Measurements from ENCODE around the gene NUP214. TPM values are rescaled to one million over a fixed set of nuclear protein-coding genes. Genes with fewer than 3 reads are reported as not detected.

The NUP214 gene
- polyA plus RNA-seq, 1 of the 3 experiments (the other 2 are of a cell fraction) = 8.0 TPM

GRCh38 chr9:131273856-131274673 lies 148.7 kb downstream of the NUP214 start:
- ChIA-PET POLR2A (no interaction called here), CTCF (interaction anchor here (0.8 to 2.5 kb wide), 3 partner anchors 16 to 96 kb away, joined by 3 to 9 read pairs (median 4); partner anchors contain the start of gene PLPP7)
- Histone ChIP-seq H3K36me3 (replicated peaks in 1 of 2; ENCODE audit: control insufficient read depth in 1 of 2, insufficient read depth in 2 of 2, low read length in 1 of 2) (no peaks in the 10 kb centered on the region), H3K4me2 (no peak overlapping the region), H2AFZ (ENCODE audit: low read depth) (no peak overlapping the region), H4K20me1 (ENCODE audit: insufficient read depth) (no peaks in the 10 kb centered on the region), H3K27me3 (ENCODE audit: insufficient read depth) (no peaks in the 10 kb centered on the region), H3K9me2 (no peaks in the 10 kb centered on the region), H3F3A (replicated peaks; ENCODE audit: insufficient read depth) (no peaks in the 10 kb centered on the region), H3K79me2 (ENCODE audit: insufficient read depth) (no peaks in the 10 kb centered on the region), H3K9ac (no peak overlapping the region), H3K9me3 (no peaks in the 10 kb centered on the region), H3K4me1 (ENCODE audit: control insufficient read depth in 1 of 2, insufficient read depth in 2 of 2, low read depth in 1 of 2, low read length in 1 of 2) (peaks cover 0 to 4% of the 10 kb centered on the region in 2 experiments; a peak in 1 of 4 replicates), H3K4me3 (ENCODE audit: low read depth in 2 of 2, low read length in 1 of 2) (no peak overlapping the region), H3K27ac (ENCODE audit: low read depth in 2 of 2, low read length in 1 of 2) (no peak overlapping the region)
- DNase-seq = no peak
- TF ChIP-seq EZH2phosphoT487 (IDR thresholded peaks at IDR 0.05; ENCODE audit: borderline replicate concordance, low read depth) = no peak
- TF ChIP-seq FOSL2 (IDR thresholded peaks at IDR 0.05; ENCODE audit: borderline replicate concordance, low read depth) = no peak
- no peak for TF ChIP-seq SMC3 (IDR thresholded peaks at IDR 0.05; ENCODE audit: low read depth, low read length)
- TF ChIP-seq TEAD4 (IDR thresholded peaks at IDR 0.05; ENCODE audit: borderline replicate concordance, insufficient read depth) = no peak
- no peak for TF ChIP-seq RXRA (IDR thresholded peaks at IDR 0.05; ENCODE audit: borderline replicate concordance, low read depth)
- TF ChIP-seq CHD2 (IDR thresholded peaks at IDR 0.05; ENCODE audit: low read length, partially characterized antibody) = no peak
- TF ChIP-seq RAD21 (IDR thresholded peaks at IDR 0.05; ENCODE audit: low read length) = no peak
- TF ChIP-seq MXI1 (IDR thresholded peaks at IDR 0.05; ENCODE audit: low read depth, low read length) = no peak
- TF ChIP-seq GABPA (IDR thresholded peaks at IDR 0.05; ENCODE audit: low read depth) = no peak
- no peak for TF ChIP-seq FOXJ3 (CRISPR knock-in tag; IDR thresholded peaks at IDR 0.05)
- TF ChIP-seq RCOR1 (IDR thresholded peaks at IDR 0.05; ENCODE audit: low read length) = no peak
- TF ChIP-seq MAX (IDR thresholded peaks at IDR 0.05; ENCODE audit: low read depth) = no peak
- TF ChIP-seq POLR2AphosphoS5 (IDR thresholded peaks at IDR 0.05; ENCODE audit: low read depth, low read length) = no peak
- 86% methylated on average over 10 of the region's 13 CpGs for WGBS (ENCODE audit: low lambda C conversion rate)

- no peak overlapping the region for H2AFZ ChIP-seq (ENCODE audit: low read depth)
- H3K27ac ChIP-seq (ENCODE audit: low read depth in 2 of 2, low read length in 1 of 2) = no peak overlapping the region
- H3K27me3 ChIP-seq (ENCODE audit: insufficient read depth) = no peaks in the 10 kb centered on the region
- ChIA-PET POLR2A (no interaction called here), CTCF (interaction anchor here (0.8 to 2.5 kb wide), 2 partner anchors 15 to 61 kb away, joined by 4 to 9 read pairs; partner anchors contain the start of gene PLPP7)
- no peak overlapping the region for H3K4me3 ChIP-seq (ENCODE audit: low read depth in 2 of 2, low read length in 1 of 2)
- 91% methylated on average over 17 of the region's 18 CpGs for WGBS (ENCODE audit: low lambda C conversion rate)
- no peak for DNase-seq
- no peaks in the 10 kb centered on the region for H3F3A ChIP-seq (replicated peaks; ENCODE audit: insufficient read depth)
- H3K4me2 ChIP-seq = no peak overlapping the region
- H3K4me1 ChIP-seq (ENCODE audit: control insufficient read depth in 1 of 2, insufficient read depth in 2 of 2, low read depth in 1 of 2, low read length in 1 of 2) = peaks cover 0 to 4% of the 10 kb centered on the region in 2 experiments; a peak in 1 of 4 replicates
- H3K9me3 ChIP-seq = no peaks in the 10 kb centered on the region
- H4K20me1 ChIP-seq (ENCODE audit: insufficient read depth) = no peaks in the 10 kb centered on the region
- H3K9me2 ChIP-seq = no peaks in the 10 kb centered on the region
- no peaks in the 10 kb centered on the region for H3K79me2 ChIP-seq (ENCODE audit: insufficient read depth)
- no peaks in the 10 kb centered on the region for H3K36me3 ChIP-seq (replicated peaks in 1 of 2; ENCODE audit: control insufficient read depth in 1 of 2, insufficient read depth in 2 of 2, low read length in 1 of 2)
- H3K9ac ChIP-seq = no peak overlapping the region
- TF ChIP-seq FOSL2 (IDR thresholded peaks at IDR 0.05; ENCODE audit: borderline replicate concordance, low read depth) = no peak
- TF ChIP-seq FOXJ3 (CRISPR knock-in tag; IDR thresholded peaks at IDR 0.05) = no peak
- TF ChIP-seq USF1 (IDR thresholded peaks at IDR 0.05; ENCODE audit: borderline replicate concordance, low read depth) = no peak
- TF ChIP-seq ELF1 (IDR thresholded peaks at IDR 0.05) = no peak
- TF ChIP-seq EP300 (IDR thresholded peaks at IDR 0.05; ENCODE audit: borderline replicate concordance in 1 of 2, low read depth in 1 of 2, low read length in 1 of 2) = no peak
- no peak for TF ChIP-seq RXRA (IDR thresholded peaks at IDR 0.05; ENCODE audit: borderline replicate concordance, low read depth)
- TF ChIP-seq POLR2AphosphoS5 (IDR thresholded peaks at IDR 0.05; ENCODE audit: low read depth, low read length) = no peak
- no peak for TF ChIP-seq EZH2phosphoT487 (IDR thresholded peaks at IDR 0.05; ENCODE audit: borderline replicate concordance, low read depth)
- TF ChIP-seq USF2 (IDR thresholded peaks at IDR 0.05; ENCODE audit: borderline replicate concordance, low read depth, low read length) = no peak
- TF ChIP-seq RCOR1 (IDR thresholded peaks at IDR 0.05; ENCODE audit: low read length) = no peak
- no peak for TF ChIP-seq TEAD4 (IDR thresholded peaks at IDR 0.05; ENCODE audit: borderline replicate concordance, insufficient read depth)
- no peak for TF ChIP-seq MAX (IDR thresholded peaks at IDR 0.05; ENCODE audit: low read depth)
- no peak for TF ChIP-seq GABPA (IDR thresholded peaks at IDR 0.05; ENCODE audit: low read depth)
- no peak for TF ChIP-seq PBX3 (IDR thresholded peaks at IDR 0.05)
These were observed 149.4 kb downstream of the NUP214 start for GRCh38 chr9:131274674-131275331.

Measured in SK-N-SH (cell line).